Prostate gland (tissue), 2 donors: ENCODE data around the gene NAPA.

ENCODE experiments used
- POLR2A ChIP-seq: fragments of 450-650 bp; IDR thresholded peaks from one replicate; pipeline ENCODE4 v1.6.1; 2016; ENCODE audit warnings: antibody characterized with exemption, mild to moderate bottlenecking
- TF ChIP-seq, protein P1 (sequence below), 4 experiments: fragments of 200-600 bp in 2 of 4; fragments of 450-650 bp in 2 of 4; sonication (generic) in 2 of 4; IDR thresholded peaks; 1 replicate in 3 of 4; 2 replicates in 1 of 4; pipeline ENCODE4 v1.5.1; 2016 to 2019; ENCODE audit warnings: antibody characterized with exemption in 4 of 4, mild to moderate bottlenecking in 2 of 4, moderate library complexity in 2 of 4

DNA sequence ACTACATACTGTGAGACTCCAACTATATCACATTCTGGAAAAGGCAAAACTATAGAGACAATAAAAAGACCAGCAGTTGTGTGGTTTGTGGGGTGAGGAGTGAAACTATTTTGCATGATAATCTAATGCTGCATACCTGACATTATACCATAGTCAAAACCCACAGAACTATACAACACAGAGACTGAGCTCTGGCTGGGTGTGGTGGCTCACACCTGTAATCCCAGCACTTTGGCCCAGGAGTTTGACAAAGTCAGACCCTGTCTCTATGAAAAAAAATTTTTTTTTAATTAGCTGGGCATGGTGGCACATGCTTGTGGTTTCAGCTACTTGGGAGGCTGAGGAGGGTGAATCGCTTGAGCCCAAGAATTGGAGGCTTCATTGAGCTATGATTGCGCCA, 46.1 kb upstream of the NAPA start:
- TF ChIP-seq, protein P1, sequence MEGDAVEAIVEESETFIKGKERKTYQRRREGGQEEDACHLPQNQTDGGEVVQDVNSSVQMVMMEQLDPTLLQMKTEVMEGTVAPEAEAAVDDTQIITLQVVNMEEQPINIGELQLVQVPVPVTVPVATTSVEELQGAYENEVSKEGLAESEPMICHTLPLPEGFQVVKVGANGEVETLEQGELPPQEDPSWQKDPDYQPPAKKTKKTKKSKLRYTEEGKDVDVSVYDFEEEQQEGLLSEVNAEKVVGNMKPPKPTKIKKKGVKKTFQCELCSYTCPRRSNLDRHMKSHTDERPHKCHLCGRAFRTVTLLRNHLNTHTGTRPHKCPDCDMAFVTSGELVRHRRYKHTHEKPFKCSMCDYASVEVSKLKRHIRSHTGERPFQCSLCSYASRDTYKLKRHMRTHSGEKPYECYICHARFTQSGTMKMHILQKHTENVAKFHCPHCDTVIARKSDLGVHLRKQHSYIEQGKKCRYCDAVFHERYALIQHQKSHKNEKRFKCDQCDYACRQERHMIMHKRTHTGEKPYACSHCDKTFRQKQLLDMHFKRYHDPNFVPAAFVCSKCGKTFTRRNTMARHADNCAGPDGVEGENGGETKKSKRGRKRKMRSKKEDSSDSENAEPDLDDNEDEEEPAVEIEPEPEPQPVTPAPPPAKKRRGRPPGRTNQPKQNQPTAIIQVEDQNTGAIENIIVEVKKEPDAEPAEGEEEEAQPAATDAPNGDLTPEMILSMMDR (IDR thresholded peaks at IDR 0.05), result no peak
- TF ChIP-seq POLR2A, result no peak
